GM21786 (cell line): ENCODE results near the gene SPEG.

Source experiments
- ATAC-seq: cut with Tn5 transposase; IDR thresholded peaks from one replicate; pipeline ENCODE4 v1.9.1; 2021; ENCODE audit not compliant: unreplicated experiment

SPEG gene

DNA sequence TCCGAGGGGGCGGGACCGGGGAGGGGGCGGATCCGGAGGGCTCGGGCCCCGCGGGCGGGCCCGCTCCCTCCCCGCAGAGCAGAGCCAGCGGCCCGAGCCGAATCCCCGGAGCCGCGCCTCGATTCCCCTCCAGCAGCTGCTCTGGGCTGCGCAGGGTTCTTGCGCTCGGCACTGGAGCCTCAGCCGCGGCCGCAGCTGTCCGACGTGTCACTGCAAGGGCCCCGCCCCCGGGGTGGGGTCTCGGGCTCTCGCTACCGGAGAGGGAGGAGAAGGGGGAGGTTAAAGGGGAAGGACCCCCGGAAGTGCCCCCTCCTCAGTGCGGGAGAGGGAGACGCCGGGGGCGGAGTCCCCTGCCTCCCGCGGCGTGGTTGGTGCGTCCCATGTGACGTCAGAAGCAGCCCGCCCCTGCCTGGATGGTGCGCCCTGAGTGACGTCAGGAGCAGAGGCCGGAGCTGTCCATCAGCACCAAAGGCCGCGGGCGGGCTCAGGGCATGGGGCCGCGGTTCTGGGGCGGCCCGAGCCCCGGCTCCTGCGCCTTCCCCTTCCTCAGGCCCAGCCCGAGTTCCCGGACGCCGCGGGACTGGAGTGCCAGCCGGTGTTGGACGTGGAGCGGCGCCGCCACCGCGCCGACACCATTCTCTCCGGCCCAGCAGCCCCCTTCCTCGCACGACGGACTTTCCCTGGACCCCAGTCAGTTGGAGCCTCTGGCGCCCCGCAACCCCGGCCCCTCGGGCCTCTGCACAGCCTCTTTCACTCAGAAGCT lies 109.1 kb downstream of the SPEG start, which contains the start of the genes CHPF and TMEM198:
TSS of gene CHPF (minus strand) at position 214 of the 763 bp plus-strand sequence. CDS start 271 bp downstream, outside the sequence.
TSS of gene TMEM198 (plus strand) at position 433 of the 763 bp plus-strand sequence. CDS start 700 bp downstream, outside the sequence.
- ATAC-seq = peak; percentile 75

DNA sequence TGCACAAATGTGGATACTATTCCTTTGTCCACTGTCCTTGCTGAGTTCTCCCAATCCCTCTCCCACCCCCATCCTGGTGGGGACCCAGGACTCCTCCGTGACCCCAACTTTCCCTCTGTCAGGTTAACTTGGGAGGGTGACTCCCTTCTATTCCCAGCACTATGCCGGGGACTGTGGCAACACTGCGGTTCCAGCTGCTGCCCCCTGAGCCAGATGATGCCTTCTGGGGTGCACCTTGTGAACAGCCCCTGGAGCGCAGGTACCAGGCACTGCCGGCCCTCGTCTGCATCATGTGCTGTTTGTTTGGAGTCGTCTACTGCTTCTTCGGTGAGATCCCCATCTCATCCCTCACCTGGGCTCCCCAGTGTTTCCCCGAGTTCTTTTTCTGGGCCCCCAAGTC lies 109.9 kb downstream of the SPEG start:
- no peak for ATAC-seq

DNA sequence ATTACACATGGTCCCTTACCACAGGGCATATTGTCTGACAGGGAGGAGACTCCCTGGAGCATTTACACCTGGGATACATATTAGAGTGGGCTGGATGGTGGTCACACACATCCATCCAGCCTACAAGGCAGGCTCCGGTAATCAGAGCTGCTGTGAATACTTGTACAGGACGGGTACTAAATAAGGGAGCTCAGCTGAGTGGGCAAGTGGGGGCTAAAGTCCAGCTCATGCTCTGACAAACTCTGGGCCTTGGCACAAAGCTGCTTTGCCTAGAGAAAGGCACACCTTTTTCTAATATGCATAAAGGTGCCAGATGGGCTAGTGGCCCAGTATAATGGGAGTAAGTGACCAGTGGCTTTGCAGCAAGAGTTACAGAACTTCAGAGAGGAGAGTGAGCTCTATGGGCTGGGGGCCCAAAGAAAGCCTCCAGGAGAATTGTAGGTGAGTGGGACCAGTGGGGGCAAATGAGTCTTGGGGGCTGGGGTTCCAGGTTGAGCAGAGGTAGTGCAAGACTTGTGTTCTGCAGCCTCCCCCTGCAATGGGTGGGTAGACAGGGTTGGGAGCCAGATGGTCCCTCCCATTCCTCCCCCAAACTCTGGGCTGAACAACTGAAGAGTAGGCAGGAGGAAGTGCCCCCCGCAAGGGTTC lies 110.8 kb downstream of the SPEG start:
- no peak for ATAC-seq

DNA sequence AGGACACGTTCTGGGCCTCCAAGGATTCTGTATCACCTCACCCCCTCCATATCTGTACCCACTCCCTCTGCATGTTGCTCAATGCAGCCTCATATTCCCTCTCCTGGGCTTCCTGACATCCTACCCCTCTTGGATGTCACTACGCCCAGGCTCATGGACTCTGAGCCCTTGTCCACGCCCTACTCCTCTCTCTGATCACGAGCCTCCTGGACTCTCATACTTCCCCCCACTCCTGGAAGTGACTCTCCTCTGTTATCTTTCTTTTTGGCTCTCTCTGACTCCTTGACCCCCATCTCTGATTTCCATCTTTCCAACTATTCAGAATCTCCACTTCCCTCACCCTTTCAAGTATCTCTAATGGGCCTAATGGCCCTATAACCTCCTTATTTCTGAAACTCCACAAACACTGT lies 111.3 kb downstream of the SPEG start:
- no peak for ATAC-seq

DNA sequence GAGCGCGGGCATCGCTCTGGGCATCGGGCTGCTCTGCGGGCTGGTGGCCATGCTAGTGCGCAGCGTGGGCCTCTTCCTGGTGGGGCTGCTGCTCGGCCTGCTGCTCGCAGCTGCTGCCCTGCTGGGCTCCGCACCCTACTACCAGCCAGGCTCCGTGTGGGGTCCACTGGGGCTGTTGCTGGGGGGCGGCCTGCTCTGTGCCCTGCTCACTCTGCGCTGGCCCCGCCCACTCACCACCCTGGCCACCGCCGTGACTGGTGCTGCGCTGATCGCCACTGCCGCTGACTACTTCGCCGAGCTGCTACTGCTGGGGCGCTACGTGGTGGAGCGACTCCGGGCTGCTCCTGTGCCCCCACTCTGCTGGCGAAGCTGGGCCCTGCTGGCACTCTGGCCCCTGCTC lies 113.0 kb downstream of the SPEG start:
- ATAC-seq = no peak
